A549 treated with AZD9567 at 1 μM for 4 hours (cell line): ENCODE data around the gene CIZ1. TPM values are rescaled to one million over a fixed set of nuclear protein-coding genes. Genes with fewer than 3 reads are reported as not detected.

Source experiments
- total RNA-seq: library from RNA; stranded (reverse); fragments of 200-300 nt; extraction: Qiagen RNA extraction; gene quantifications from 5 replicates; pipeline ENCODE4 v1.2.3, GENCODE V29; 2022; ENCODE audit not compliant: insufficient read depth

The CIZ1 gene
- total RNA-seq: 67.2 to 92.6 TPM (median 81.2 TPM) in 5 replicates

GRCh38 chr9:128191406-128192046 lies at the start of gene CIZ1:
TSS of gene CIZ1 (minus strand) at chr9:128191572. CDS start at chr9:128190857, 715 bp downstream.

GRCh38 chr9:128203024-128203706 lies 11.8 kb upstream of the CIZ1 start, which contains the start of gene DNM1:
TSS of gene DNM1 (plus strand) at chr9:128203379. CDS start at chr9:128203471, 92 bp downstream.

GRCh38 chr9:128159784-128160602 lies 31.4 kb downstream of the CIZ1 start, which contains the start of gene BBLN:
TSS of gene BBLN (plus strand) at chr9:128160265. CDS start at chr9:128160408, 143 bp downstream.

GRCh38 chr9:128149001-128149701 lies 42.2 kb downstream of the CIZ1 start, which contains the start of gene LCN2:
TSS of gene LCN2 (plus strand) at chr9:128149453. CDS start at chr9:128149526, 73 bp downstream.

GRCh38 chr9:128127568-128127989 lies 63.8 kb downstream of the CIZ1 start, which contains the start of gene PTGES2:
TSS of gene PTGES2 (minus strand) at chr9:128127729. CDS start at chr9:128127717, 12 bp downstream.

Other genes with a start within 250 kb of the CIZ1 start
- gene EEIG1, start 210.6 kb downstream of the CIZ1 start, total RNA-seq: 35.1 to 66.4 TPM (median 44.3 TPM) in 5 replicates
- gene NAIF1, start 124.3 kb downstream of the CIZ1 start, total RNA-seq: 2.6 to 6.8 TPM (median 6.1 TPM) in 5 replicates
- 5.6 to 9.4 TPM (median 8.3 TPM) in 5 replicates for gene SLC25A25, start 123.3 kb downstream of the CIZ1 start, total RNA-seq
- gene PTGES2, start 63.8 kb downstream of the CIZ1 start, total RNA-seq: 75.3 to 103 TPM (median 98.9 TPM) in 5 replicates
- 2.9 to 6.8 TPM (median 3.9 TPM) in 5 replicates for gene LCN2, start 42.1 kb downstream of the CIZ1 start, total RNA-seq
- gene BBLN, start 31.3 kb downstream of the CIZ1 start, total RNA-seq: 47.1 to 75.1 TPM (median 62.3 TPM) in 5 replicates
- gene DNM1, start 11.8 kb upstream of the CIZ1 start, total RNA-seq: 80.2 to 85.7 TPM (median 83.0 TPM) in 5 replicates
- gene GOLGA2, start 84.4 kb upstream of the CIZ1 start, total RNA-seq: 39.6 to 53.2 TPM (median 47.6 TPM) in 5 replicates
- gene SWI5, start 84.7 kb upstream of the CIZ1 start, total RNA-seq: 36.3 to 45.7 TPM (median 44.4 TPM) in 5 replicates
- 35.5 to 51.7 TPM (median 48.0 TPM) in 5 replicates for gene TRUB2, start 130.9 kb upstream of the CIZ1 start, total RNA-seq
- gene COQ4, start 131.3 kb upstream of the CIZ1 start, total RNA-seq: 57.5 to 66.0 TPM (median 60.2 TPM) in 5 replicates
- gene SLC27A4, start 149.0 kb upstream of the CIZ1 start, total RNA-seq: 37.7 to 51.0 TPM (median 46.1 TPM) in 5 replicates
- 77.4 to 87.0 TPM (median 80.7 TPM) in 5 replicates for gene URM1, start 179.8 kb upstream of the CIZ1 start, total RNA-seq
- gene CERCAM, start 229.3 kb upstream of the CIZ1 start, total RNA-seq: 36.6 to 40.1 TPM (median 37.5 TPM) in 5 replicates